ENCODE results near the gene SIN3A.
"Not testable (repeated sequence)": the region's sequence is repeated elsewhere in the genome, so short reads cannot be mapped to it uniquely, and the experiment has no call there.

The SIN3A gene

DNA sequence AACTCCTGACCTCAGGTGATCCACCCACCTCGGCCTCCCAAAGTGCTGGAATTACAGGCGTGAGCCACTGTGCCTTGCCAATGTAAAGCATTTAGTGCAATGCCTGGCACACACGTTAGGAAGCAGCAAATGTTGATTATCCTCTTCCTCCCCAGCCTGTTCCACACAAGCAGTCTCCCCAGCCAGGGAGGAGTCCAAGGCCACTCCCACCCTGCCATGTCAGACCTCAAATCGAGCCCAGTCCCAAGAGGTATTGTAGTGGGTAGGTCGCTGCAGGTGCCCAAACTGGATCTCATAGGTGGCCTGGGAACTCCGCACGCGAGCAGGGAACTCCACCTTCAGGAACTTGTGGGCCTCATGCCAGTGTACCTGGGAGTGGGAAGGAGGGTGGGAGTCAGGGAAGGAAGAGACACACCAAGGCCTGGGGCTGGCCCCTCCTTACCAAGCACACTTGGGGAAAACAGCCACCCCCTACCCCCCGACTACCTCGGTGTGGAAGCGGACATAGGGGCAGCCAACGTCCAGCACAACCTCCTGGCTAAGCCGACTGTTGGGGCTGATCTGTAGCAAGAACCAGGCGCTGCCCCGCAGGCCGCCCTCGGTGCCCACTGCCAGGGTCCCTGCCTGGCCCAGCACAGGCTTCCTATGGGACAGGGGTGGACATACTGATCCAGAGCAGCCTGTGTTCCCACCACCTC, 93.4 kb downstream of the SIN3A start:
- DNase-seq, result no peak

DNA sequence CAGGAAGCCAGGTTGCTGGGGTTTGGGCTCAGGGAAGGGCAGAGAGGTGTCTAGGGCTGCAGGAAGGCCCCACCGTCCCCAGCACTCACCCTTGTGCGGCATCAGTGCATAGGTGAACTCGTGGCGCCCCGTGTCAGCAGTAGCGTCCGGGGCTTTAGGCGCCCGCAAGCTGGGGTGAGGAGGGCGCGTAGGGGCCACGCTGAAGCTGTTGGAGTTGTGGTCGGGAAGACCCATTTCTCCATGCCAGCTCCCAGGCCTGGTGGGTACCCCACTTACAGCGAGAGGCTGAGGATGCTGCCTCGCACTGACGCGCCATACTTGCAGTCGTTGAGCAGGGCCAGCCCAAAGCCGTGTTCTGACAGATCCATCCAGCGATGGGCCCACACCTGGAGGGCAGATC, 95.0 kb downstream of the SIN3A start:
- DNase-seq, result no peak

DNA sequence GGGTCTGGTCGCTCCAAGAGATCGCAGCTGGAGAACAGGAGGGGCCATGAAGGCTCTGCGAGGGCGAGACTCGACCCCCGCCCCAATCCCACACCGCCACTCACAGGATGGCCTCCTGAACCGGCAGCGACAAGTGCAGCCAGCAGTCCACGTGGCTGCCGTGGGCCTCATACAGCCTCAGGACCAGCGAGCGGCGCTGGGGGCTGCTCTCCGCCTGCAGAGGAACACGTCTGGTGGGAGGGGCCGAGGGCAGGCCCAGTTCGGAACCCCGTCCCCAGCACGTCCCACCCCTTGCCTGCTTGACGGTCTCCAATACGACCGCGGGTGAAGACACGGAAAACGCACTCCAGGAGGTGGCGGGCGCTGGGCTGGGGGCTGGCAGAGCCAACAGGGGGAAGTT, 95.5 kb downstream of the SIN3A start:
- no peak for DNase-seq

DNA sequence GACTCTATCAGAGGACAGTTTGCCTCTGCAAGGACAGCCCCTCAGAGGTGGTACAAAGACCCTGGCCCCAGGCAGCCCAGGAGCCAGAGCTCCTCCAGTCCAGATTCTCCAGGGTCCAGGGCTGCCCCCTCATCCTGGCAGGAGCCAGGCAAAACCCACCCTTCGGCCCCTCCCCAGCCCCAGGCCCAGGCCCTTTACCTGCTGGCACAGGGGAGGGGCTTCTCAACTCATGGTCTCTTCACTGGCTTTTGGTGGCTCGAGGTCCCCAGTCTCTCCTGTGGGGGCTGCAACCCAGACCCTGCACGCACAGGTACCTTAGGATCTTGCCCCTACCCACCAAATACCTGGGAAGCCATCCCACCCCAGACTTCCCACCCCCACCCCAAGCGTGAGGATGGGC, 96.1 kb downstream of the SIN3A start:
- no peak for DNase-seq

DNA sequence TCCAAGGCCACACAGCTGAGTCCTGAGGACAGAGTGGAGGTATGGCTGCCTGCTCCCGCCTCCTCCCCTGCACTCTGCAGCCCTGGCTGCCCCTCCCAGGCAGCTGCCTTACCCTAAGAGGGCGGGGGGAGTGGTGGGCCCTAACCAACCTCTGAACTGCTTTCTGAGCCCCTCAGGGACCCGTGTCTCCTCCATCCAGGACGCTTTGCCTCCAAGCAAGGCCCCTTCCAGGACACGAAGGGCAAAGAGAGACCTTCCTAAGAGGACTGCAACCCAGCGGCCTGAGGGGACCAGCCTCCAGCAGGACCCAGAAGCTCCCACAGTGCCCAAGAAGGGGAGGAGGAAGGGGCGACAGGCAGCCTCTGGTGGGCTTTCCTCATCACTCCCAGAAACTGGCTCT, 97.0 kb downstream of the SIN3A start:
- DNase-seq, result no peak

DNA sequence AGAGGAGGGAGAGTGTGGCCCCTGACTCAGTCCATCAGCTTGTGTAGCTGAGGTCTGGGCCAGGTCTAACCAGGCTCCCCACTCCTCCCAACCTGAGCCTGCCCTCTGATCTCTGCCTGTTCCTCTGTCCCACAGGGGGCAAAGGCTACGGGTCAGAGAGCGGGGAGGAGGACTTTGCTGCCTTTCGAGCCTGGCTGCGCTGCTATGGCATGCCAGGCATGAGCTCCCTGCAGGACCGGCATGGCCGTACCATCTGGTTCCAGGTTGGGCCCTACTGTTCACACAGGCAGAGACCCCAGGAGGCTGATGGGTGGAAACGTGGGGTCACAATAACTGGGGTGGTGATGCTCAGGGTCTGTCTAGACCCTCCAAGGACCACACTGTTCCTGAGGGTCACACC, 97.9 kb downstream of the SIN3A start:
- DNase-seq, result no peak

DNA sequence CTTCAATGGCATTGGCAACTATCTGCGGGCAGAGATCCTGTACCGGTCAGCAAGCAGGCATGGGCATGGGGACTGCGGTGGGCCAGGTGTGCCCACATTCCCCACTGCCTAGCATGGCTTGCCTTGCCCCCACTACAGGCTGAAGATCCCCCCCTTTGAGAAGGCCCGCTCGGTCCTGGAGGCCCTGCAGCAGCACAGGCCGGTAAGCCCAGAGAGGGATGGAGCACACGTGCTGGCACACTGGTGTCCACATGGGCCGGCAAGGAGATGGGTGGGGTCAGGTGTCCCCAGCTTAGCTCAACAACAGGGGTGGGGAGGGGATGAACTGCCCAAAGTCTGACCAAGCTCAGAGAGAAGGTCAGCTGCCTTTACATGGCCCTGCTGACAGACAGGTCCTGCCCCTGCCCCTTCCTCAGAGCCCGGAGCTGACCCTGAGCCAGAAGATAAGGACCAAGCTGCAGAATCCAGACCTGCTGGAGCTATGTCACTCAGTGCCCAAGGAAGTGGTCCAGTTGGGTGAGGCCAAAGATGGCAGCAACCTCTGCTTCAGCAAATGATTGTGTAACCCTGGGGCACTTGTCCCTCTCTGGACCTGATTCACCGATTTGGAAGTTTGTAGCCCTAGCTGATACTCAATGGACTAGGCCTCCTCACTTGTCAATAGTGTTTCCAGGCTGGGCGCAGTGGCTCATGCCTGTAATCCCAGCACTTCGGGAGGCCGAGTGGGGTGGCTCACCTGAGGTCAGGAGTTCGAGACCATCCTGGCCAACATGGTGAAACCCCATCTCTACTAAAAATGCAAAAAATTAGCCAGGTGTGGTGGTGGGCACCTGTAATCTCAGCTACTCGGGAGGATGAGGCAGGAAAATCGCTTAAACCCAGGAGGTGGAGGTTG, 99.1 kb downstream of the SIN3A start:
- DNase-seq, result no peak

DNA sequence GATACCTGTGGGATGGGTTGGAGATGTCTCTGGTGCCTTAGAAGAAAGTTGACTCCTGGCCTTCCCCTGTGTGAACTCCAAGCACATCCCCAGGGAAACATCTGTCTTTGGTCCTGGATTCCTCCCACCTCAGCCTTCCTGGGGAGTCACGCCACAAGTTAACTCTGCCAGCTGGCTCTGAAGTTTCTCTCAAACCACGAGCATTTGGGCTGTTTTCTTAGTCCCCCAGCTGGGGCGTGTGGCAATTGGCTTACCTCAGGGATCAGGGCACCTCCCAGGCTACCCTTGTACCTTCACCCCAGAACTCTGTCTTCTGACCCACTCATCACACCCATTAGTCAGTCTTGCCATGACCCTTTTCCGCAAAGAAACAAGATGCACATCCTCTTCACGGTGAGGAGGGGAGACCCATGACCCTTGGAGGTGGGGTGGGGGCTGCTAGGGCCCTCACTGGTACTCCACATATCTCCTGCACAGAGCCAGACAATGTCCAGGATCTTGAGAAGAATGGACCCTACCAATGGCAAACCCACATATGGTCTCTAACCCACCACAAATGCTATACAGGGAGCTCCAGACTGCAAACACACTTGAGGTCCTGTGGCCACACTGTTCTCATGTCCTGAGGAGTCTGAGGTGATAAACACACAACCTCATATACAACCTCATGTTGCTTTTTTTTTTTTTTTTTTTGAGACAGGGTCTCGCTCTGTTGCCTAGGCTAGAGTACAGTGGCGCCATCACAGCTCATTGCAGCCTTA, 100.7 kb downstream of the SIN3A start:
- DNase-seq, result no peak

DNA sequence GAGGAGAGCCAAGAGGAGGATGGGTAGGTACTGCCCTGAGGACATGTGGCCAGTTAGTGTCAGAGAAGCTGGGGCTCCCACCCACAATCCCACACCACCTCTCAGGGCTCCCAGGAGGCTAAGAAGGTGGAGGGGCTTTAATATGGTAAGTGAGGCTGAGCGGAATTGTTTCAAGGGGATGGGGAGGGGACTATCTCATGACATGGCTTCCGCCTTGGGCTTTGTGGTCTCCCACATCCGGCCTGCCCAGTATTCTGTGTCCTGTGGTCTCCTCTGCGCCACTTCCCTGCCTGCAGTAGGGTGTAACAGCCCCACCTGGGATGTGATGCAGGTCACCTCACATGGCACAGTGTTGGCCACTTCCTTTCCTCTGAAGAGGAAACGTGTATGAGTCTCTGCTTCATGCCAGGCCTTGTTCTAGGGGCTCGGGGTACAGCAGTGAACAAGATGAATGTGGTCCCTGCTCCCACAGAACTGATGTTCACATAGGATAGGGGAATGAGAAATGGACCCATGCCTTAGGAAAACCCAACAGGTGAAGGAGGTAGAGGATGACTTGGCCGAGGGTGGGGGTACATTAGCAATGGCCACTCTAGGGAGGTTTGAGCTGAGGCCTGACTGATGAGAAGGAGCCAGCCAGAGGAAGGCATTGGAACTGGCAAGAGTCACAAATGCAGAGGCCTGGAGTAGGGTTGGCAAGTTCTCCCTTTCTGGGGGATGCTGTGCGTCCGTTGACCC, 101.5 kb downstream of the SIN3A start:
- no peak for DNase-seq

DNA sequence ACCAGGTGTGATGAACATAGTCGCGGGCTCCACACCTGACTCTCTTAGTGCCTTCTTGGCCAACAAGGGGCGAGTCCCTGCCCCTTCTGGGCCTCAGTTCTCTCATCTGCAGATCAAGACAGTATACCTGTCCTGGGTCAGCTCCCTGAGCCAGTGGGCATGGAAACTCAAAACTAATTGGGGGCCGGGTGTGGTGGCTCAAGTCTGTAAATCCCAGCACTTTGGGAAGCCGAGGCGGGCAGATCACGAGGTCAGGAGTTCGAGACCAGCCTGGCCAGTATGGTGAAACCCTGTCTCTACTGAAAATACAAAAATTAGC, 102.2 kb downstream of the SIN3A start:
- not testable (repeated sequence) for DNase-seq

DNA sequence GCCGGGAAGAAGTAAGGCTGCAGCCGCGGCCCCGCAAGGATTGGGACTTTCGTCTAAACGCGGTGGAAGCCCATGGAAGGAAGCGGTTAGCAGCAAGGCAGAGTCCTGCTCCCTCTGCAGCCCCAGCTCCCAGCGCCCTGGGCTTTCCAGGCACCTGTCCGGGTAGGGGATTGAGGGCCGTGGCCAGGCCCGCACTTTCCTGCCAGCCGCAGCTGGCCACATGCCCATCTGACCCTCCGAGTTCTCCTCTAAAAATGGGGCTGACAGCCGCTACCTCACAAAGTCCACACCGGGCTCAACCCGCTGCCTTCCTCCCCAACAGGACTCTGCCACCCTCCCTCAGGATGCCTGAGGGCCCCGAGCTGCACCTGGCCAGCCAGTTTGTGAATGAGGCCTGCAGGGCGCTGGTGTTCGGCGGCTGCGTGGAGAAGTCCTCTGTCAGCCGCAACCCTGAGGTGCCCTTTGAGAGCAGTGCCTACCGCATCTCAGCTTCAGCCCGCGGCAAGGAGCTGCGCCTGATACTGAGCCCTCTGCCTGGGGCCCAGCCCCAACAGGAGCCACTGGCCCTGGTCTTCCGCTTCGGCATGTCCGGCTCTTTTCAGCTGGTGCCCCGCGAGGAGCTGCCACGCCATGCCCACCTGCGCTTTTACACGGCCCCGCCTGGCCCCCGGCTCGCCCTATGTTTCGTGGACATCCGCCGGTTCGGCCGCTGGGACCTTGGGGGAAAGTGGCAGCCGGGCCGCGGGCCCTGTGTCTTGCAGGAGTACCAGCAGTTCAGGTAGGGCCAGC, 102.7 kb downstream of the SIN3A start:
- DNase-seq, result peak in 5 of 56 donors; percentile 4 to 41 (median 25)

DNA sequence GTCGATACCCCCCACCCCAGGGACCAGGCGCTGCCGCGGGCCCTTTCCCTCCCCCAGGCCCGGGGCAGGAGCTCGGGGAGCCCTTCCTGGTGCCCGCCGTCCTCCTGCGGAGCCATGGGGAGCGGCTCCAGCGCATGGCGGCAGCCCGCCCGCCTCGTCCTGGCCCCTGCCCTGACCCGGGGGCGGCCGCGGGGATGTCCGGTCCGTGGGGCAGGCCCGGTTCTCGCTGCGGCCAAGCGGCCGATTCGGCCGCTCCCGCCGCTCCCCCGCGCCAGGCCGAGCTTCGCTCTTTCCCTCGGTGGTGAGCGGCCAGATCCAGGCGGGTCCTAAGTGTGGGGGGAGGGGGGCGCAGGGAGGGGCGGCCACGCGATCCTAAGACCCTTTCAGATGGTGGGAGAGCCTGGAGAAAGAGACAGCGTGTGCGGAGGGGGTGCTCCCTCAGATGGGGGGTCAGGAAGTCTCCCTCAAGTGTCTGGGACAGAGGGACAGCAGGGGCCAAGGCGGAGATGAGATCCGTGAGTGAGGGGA, 103.4 kb downstream of the SIN3A start:
- DNase-seq, result peak in 1 of 56 donors; percentile 37

DNA sequence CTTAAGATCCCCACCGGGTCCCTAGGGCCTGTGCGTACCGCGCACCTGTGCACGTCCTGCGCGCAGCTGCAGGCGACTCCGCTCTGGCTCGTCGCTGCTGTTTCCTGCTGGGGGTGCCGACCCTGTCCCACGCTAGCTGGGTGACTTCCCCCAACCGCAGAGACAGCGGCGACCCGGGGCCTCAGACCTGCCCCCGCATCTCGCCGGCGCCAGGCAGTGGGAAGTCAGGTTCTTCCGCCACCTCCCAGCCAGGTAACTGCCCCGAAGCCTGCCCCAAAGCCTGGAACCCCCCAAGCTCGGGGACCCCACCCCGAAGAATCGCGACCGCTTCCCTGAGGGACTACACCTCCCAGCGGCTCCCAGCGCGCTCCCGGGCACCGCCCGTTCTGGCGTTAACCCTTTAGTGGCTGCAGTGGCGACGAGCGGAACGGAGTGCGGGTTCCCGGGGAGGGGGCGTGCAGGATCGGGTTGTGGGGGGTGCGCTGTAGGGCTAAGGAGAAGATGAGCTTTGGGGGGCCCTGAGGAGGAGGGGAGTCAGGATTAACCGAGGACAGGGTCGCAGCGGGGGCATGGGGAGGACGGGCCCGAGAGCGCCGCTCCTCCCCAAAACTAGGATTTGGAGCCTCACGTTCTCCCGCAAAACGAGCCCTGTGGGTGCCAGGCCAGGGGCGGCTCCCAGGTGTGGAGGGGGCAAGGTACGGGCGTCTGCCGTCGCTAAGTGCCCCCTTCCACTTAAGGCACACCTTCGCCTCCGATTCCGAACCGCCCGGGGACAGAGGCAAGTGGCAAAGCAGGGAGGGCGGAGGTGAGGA, 104.1 kb downstream of the SIN3A start:
- DNase-seq, result peak in 54 of 56 donors; percentile 13 to 88 (median 64)

DNA sequence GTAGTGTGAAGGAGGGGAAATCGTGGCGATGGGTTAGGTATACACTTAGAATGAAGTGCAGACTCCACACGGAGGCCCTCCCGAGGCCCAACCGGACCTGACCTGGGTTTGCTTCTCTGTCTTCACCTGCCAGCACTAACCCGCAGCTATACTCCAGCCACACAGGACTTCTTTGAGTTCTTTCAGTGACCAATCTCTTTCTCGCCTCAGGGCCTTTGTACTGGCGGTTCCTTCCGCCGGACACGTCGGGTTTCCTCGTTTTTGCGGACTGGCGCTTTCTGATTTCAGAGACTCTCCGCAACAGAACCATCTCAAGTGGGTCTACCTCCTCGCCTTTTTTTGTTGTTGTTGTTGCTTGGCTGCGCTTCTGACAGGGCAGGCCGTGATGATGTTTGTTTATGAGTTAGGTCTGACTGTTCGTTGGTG, 104.7 kb downstream of the SIN3A start, which contains the start of gene NEIL1:
TSS of gene NEIL1 (plus strand) at position 244 of the 426 bp plus-strand sequence. CDS start 1,867 bp downstream, outside the sequence.
- no peak for DNase-seq

DNA sequence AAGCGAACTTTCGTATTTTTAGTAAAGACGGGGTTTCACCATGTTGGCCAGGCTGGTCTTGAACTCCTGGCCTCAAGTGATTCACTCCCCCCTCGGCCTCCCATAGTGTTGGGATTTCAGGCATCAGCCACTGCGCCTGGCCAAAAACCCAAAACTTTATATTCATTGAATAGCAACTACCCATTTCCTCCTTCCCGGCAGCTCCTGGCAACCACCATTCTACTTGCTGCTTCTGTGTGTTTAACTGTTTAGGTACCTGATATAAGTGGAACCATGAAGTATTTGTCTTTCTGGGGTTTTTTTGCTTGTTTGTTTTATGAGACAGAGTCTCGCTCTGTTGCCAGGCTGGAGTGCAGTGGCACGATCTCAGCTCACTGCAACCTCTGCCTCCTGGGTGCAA, 107.5 kb downstream of the SIN3A start:
- peak in 12 of 56 donors; percentile 4 to 54 (median 18) for DNase-seq

DNA sequence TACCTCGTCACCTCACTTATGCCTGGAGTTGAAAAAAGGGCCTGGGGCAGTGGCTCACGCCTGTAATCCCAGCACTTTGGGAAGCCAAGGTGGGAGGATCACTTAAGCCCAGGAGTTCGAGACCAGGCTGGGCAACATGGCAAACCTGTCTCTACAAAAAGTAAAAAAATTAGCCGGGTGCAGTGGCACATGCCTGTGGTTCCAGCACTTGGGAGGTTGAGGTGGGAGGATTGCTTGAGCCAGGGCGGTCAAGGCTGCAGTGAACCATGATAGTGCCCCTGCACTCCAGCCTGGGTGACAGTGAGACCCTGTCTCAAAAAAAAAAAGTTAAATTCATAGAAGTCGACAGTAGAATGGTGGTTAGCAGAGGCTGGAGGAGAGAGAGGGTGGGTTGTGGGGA, 109.3 kb downstream of the SIN3A start:
- no peak for DNase-seq

DNA sequence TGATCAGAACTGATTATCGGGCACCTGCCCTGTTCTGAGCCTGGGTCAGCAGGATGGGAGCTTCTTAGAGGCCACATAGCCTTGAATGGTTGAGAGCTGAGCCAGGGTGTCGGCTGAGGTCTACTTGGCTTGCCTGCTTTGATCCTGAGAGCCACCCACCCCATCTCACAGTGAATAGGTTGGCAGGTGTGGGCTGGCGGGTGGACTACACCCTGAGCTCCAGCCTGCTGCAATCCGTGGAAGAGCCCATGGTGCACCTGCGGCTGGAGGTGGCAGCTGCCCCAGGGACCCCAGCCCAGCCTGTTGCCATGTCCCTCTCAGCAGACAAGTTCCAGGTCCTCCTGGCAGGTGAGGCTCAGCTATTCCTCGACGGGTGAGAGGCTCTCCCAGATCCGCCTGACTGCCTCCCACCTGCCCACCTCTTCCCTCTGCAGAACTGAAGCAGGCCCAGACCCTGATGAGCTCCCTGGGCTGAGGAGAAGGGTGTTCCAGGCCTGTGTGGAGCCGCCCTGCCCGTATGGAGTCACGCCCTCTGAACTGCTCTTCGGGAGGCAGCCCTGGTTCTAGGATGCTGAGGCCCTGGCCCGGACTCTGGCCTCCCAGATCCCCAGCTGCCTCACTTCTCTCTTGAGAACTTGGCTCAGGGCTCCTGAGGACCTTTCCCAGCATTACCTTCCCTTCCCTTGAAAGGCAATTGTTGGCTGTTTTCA, 111.8 kb downstream of the SIN3A start:
- no peak for DNase-seq

DNA sequence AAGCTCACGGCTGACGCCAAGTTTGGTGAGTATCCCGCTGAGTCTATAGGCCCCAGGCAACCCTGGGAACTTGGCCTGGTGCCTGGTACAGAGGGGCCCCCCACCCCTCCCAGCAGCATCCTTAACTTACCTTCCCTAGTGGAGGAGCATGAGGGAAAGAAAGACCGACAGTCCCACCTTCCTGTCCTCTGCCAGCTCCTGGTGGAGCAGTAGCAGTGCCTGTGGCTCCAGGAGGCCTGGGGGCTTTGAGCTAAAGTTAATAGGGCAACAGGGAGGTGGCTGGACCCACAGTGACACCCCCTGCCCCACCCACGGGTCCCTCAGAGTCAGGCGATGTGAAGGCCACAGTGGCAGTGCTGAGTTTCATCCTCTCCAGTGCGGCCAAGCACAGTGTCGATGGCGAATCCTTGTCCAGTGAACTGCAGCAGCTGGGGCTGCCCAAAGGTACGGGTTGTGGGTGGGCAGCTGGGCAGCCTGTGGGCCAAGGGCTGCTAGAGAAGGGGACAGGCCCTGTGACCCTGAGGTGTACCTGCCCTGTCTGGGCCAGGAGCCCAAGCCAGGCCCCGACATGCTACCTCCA, 112.7 kb downstream of the SIN3A start:
- DNase-seq, result no peak
